Heart right ventricle (tissue), 16 donors: Measurements from ENCODE around the gene ADAMTS12. TPM values are rescaled to one million over a fixed set of nuclear protein-coding genes. Genes with fewer than 3 reads are reported as not detected.
"Not testable (repeated sequence)": the region's sequence is repeated elsewhere in the genome, so short reads cannot be mapped to it uniquely, and the experiment has no call there.

ENCODE experiments used
- ATAC-seq, 8 donors: fragments of 200-7000 bp; cut with Tn5 transposase; one replicate each; pipeline ENCODE4 v1.9.1; 2020; ENCODE audit warnings: mild to moderate bottlenecking in 8 of 8, moderate library complexity in 8 of 8, moderate number of reproducible peaks in 1 of 8
- DNase-seq, 2 donors: peaks; one replicate each; pipeline ENCODE4 v3.0.0-alpha.2; 2020
- H3K27ac ChIP-seq, 10 donors: fragments of 200-600 bp; sonication (generic) in 2 of 10; one replicate each; pipeline versions ENCODE4 v1.5.0 to v1.8.0; 2020 to 2022; ENCODE audit warnings: mild to moderate bottlenecking in 3 of 10
- H3K27me3 ChIP-seq, 7 donors: fragments of 200-600 bp; one replicate each; pipeline ENCODE4 v1.8.0; 2021 to 2022; ENCODE audit warnings: mild to moderate bottlenecking in 2 of 7
- H3K36me3 ChIP-seq, 9 donors: fragments of 200-600 bp; sonication (generic) in 1 of 9; one replicate each; pipeline versions ENCODE4 v1.5.0 to v1.8.0; 2020 to 2022; ENCODE audit warnings: mild to moderate bottlenecking in 2 of 9
- H3K4me1 ChIP-seq, 9 donors: fragments of 200-600 bp; sonication (generic) in 1 of 9; one replicate each; pipeline versions ENCODE4 v1.5.0 to v1.8.0; 2020 to 2022; ENCODE audit warnings: mild to moderate bottlenecking in 4 of 9
- H3K4me3 ChIP-seq, 10 donors: fragments of 200-600 bp; sonication (generic) in 2 of 10; one replicate each; pipeline versions ENCODE4 v1.5.0 to v1.8.0; 2020 to 2022; ENCODE audit warnings: mild to moderate bottlenecking in 7 of 10, moderate library complexity in 2 of 10
- H3K9me3 ChIP-seq, 11 donors: fragments of 200-600 bp in 10 of 11; sonication (generic) in 2 of 11; one replicate each; pipeline versions ENCODE4 v1.5.0 to v1.8.0; 2013 to 2022; ENCODE audit warnings: mild to moderate bottlenecking in 2 of 11, control low read depth in 1 of 11, moderate library complexity in 1 of 11
- CTCF ChIP-seq, 9 donors: fragments of 200-600 bp; sonication (generic) in 2 of 9; IDR thresholded peaks; one replicate each; pipeline versions ENCODE4 v1.5.0 to v1.8.0; 2021 to 2022; ENCODE audit warnings: antibody characterized with exemption in 9 of 9, mild to moderate bottlenecking in 5 of 9, moderate library complexity in 1 of 9
- WGBS, 2 donors: extraction: QIAGEN DNeasy Blood & Tissue Kit; methylation state at CpG; one replicate each; pipeline ENCODE4 v1.1.7; 2013; ENCODE audit warnings: inconsistent platforms in 1 of 2; 5-methylcytosine and 5-hydroxymethylcytosine counted together
- intact Hi-C, 10 donors: fragments of 100-400 bp; cut with DNase I; formaldehyde crosslinking; loops; one replicate each; pipeline versions ENCODE4 v1.11.1 to v1.14.2; 2022
- polyA plus RNA-seq, 2 donors: library from polyadenylated mRNA; stranded (reverse); fragments of 200-250 nt; gene quantifications; one replicate each; pipeline ENCODE4 v1.2.3, GENCODE V29; 2013
- total RNA-seq, 10 donors: library from RNA; stranded (reverse); fragmentation: NEBNext Ultra II Directional in 3 of 10; extraction: Animal tissue kit (Norgen Biotek cat#: 25700) in 3 of 10; gene quantifications; one replicate each; pipeline versions ENCODE4 v1.2.1 to v1.2.4, GENCODE V29; 2021 to 2023
- donor health status: Arrhythmogenic right ventricular cardiomyopathy.
- donor health status: ischemic (EF 13 %, LVEDD 7.1; RV severe dilation, severe dysfunction).
- donor health status: healthy with polysubstance abuse.
- donor health status: DM: no; HTN: yes; CAD: no.
- donor health status: DM: no; HTN: no; CAD: no.
- donor health status: ischemic (EF 25% LVEDD 6.9; RV normal size, moderate dysfunction).
- donor health status: ischemic (EF 25% LVEDD 5.7; RV mildly dilated, moderate dysfunction).
- donor health status: healthy.
- donor health status: DM: yes; HTN: yes; CAD: no.
- donor health status: Ischemic cardiomyopathy.
- donor health status: ischemic (EF 35%, LVEDD 5.7; RV mildly dilated, moderate dysfunction).
- donor health status: nonischemic (EF 11% LVEDD 7.7; RV severe dilation, severe dysfunction).
- donor health status: DM: yes; HTN: yes; CAD: no.
- donor health status: PGD.
- donor health status: ischemic (EF 29% LVEDD 5.4; RV normal size, mild dysfunction).
- donor health status: nonischemic (EF 23%, LVEDD 6.1; RV moderate dilation, normal function).

The ADAMTS12 gene
- total and polyA plus RNA-seq, 12 donors: 0.37 to 3.7 (median 1.3) TPM

- no peak overlapping the region for H3K27ac ChIP-seq
- 45 to 82% methylated on average over 2 of the region's 2 CpGs for WGBS, 2 donors
- peaks cover 0 to 7% (median 0%) of the 10 kb centered on the region in 9 donors for H3K36me3 ChIP-seq
- peaks cover 0 to 4% (median 0%) of the 10 kb centered on the region in 11 donors for H3K9me3 ChIP-seq
- no peak for ATAC-seq
- no peaks in the 10 kb centered on the region for H3K27me3 ChIP-seq
- TF ChIP-seq CTCF (IDR thresholded peaks at IDR 0.05): no peak
- no peaks in the 10 kb centered on the region for H3K4me1 ChIP-seq
- intact Hi-C loops: no loop called here
- no peak for DNase-seq
- H3K4me3 ChIP-seq: no peak overlapping the region
Measured at GRCh38 chr5:33524476-33524875, 367.3 kb downstream of the ADAMTS12 start.

- no peaks in the 10 kb centered on the region for H3K27me3 ChIP-seq
- ATAC-seq (no peak), DNase-seq (no peak)
- H3K36me3 ChIP-seq: peaks cover 0 to 7% (median 0%) of the 10 kb centered on the region in 9 donors
- H3K4me3 ChIP-seq: no peak overlapping the region
- peaks cover 0 to 4% (median 0%) of the 10 kb centered on the region in 11 donors for H3K9me3 ChIP-seq
- H3K27ac ChIP-seq: no peak overlapping the region
- no peak for TF ChIP-seq CTCF (IDR thresholded peaks at IDR 0.05)
- intact Hi-C loops: no loop called here
- 85 to 89% methylated on average over 2 of the region's 2 CpGs for WGBS, 2 donors
- H3K4me1 ChIP-seq: no peaks in the 10 kb centered on the region
Measured at GRCh38 chr5:33523208-33523771, 368.5 kb downstream of the ADAMTS12 start.

DNA sequence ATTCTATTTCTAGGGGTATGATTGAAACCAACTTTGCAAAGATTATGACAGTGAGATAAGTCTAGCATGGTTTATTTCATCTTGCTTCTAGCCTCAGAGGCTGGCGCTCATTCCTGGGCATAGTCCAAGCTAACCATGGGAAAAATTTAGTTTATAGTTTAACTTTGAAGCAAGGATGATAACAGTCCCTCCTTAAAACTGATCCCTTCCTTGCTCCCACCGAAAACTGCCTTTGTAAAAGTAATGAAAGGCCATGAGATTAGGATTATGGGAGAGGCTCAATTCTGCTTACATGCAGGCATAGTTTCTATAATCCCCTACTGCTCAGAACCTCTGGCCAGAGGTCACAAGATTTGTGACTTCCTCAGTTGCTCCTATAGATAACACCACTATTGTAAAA, 375.4 kb downstream of the ADAMTS12 start:
- TF ChIP-seq CTCF (IDR thresholded peaks at IDR 0.05): no peak

GRCh38 chr5:33515366-33515765, 376.4 kb downstream of the ADAMTS12 start:
- H3K9me3 ChIP-seq, H3K4me1 ChIP-seq, DNase-seq, H3K27ac ChIP-seq, ATAC-seq, H3K36me3 ChIP-seq, H3K27me3 ChIP-seq, intact Hi-C loops, H3K4me3 ChIP-seq: not testable (repeated sequence)
- 98% methylated on average over 27 to 32 of the region's 32 CpGs for WGBS, 2 donors

More for the DNA sequence above, 375.4 kb downstream of the ADAMTS12 start:
- Histone ChIP-seq H3K36me3 (no peaks in the 10 kb centered on the region), H3K4me1 (no peaks in the 10 kb centered on the region), H3K9me3 (peaks cover 0 to 4% (median 0%) of the 10 kb centered on the region in 11 donors), H3K4me3 (no peak overlapping the region), H3K27ac (no peak overlapping the region), H3K27me3 (no peaks in the 10 kb centered on the region)
- intact Hi-C loops: no loop called here
- ATAC-seq (no peak), DNase-seq (no peak)
- WGBS, 2 donors: 76 to 87% methylated on average over 2 of the region's 2 CpGs

GRCh38 chr5:33513462-33514185, 378.2 kb downstream of the ADAMTS12 start:
- no peak for TF ChIP-seq CTCF (IDR thresholded peaks at IDR 0.05)
- H3K9me3 ChIP-seq: no peaks in the 10 kb centered on the region
- H3K4me3 ChIP-seq: no peak overlapping the region
- H3K27me3 ChIP-seq: no peaks in the 10 kb centered on the region
- no peak overlapping the region for H3K27ac ChIP-seq
- WGBS, 2 donors: 82 to 86% methylated on average over 3 of the region's 3 CpGs
- no peaks in the 10 kb centered on the region for H3K4me1 ChIP-seq
- DNase-seq: no peak
- intact Hi-C loops: no loop called here
- peak in 2 of 8 donors; percentile 19 to 47 for ATAC-seq
- H3K36me3 ChIP-seq: no peaks in the 10 kb centered on the region
